NT2/D1 (cell line): ENCODE data around the gene IDS.

ENCODE experiments used
- DNase-seq: peaks from one replicate; pipeline ENCODE4 v3.0.0-alpha.2; 2011; ENCODE audit warnings: low read depth, low spot score
- H3K27me3 ChIP-seq: 2 replicates; pipeline ENCODE4 v1.6.0; 2011; ENCODE audit warnings: mild to moderate bottlenecking; ENCODE audit not compliant: insufficient read length, insufficient read depth
- H3K36me3 ChIP-seq: 2 replicates; pipeline ENCODE4 v1.6.1; 2011; ENCODE audit warnings: mild to moderate bottlenecking, low read length, mixed read lengths; ENCODE audit not compliant: insufficient read depth, insufficient read length
- H3K4me1 ChIP-seq: 2 replicates; pipeline ENCODE4 v1.5.1; 2011; ENCODE audit not compliant: insufficient read depth, insufficient read length
- H3K4me3 ChIP-seq: 2 replicates; pipeline ENCODE4 v1.5.1; 2011; ENCODE audit warnings: low read depth; ENCODE audit not compliant: insufficient read length
- H3K9ac ChIP-seq: 2 replicates; pipeline ENCODE4 v1.6.0; 2011; ENCODE audit warnings: low read depth; ENCODE audit not compliant: insufficient read length
- H3K9me3 ChIP-seq: 2 replicates; pipeline ENCODE4 v1.5.1; 2011; ENCODE audit warnings: mild to moderate bottlenecking, low read length; ENCODE audit not compliant: insufficient read depth
- SUZ12 ChIP-seq: IDR thresholded peaks from 2 replicates; pipeline ENCODE4 v1.6.1; 2011; ENCODE audit not compliant: insufficient read length, insufficient read depth; ENCODE audit errors: extremely low read depth
- YY1 ChIP-seq: IDR thresholded peaks from 2 replicates; pipeline ENCODE4 v1.6.1; 2011; ENCODE audit not compliant: insufficient read length, insufficient read depth
- ZNF274 ChIP-seq: IDR thresholded peaks from 2 replicates; pipeline ENCODE4 v1.6.1; 2011; ENCODE audit warnings: mild to moderate bottlenecking, low read depth, low read length

IDS gene

DNA sequence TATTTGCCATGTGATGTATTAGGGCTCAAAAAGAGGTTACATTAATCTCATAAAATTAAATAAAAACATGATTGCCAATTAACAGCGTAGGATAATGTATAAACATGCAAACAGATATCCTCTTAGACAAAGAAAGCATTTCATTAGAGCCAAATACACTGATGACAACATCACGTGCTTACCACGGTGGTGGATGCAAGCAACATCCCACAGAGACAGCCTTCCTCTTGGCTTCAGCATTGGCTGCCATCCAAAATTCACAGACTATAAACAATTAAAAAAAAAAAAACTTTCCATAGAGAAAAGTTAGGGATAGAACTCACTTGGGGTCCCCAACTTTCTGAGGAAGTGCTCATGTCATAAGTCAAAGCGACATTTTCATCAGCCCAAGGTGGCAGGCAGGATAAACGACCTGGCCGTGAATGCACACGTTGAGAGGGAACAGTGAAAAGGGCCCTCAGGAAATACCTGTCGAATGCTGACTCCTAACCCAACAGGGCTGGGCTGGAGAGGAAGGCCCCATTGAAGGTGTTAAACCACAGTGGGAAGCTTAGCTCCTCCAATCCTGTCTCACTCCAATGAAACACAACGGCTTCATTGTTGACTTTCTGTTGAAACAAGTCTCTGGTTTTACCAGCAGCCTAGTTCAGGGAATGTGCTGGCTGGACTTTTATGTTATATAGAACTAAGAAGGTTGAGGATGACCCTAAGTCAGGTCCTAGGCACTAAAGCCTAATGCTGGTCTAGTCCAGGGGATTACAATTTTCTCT lies 48.4 kb downstream of the IDS start:
- H3K9me3 ChIP-seq: no peaks in the 10 kb centered on the region
- no peak overlapping the region for H3K9ac ChIP-seq
- H3K4me1 ChIP-seq: no peaks in the 10 kb centered on the region
- TF ChIP-seq YY1 (no peak), SUZ12 (no peak), ZNF274 (no peak)
- H3K4me3 ChIP-seq: no peak overlapping the region
- no peaks in the 10 kb centered on the region for H3K27me3 ChIP-seq
- no peak for DNase-seq
- no peaks in the 10 kb centered on the region for H3K36me3 ChIP-seq

DNA sequence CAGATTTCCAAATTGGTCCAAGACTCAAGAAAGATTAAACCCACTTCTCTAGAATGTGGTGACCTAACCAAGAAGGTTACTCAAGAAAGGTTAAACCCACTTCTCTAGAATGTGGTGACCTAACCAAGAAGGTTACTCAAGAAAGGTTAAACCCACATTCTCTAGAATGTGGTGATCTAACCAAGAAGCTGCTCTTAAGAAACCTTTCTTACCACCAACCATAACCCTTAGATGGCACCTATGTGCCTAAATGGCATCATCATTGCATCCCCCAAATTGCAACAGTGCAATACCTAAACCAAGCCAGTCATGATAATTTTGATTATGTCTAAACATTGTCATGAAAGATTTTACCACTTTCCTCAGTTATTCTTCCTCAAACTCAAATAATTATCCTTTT lies 49.2 kb downstream of the IDS start:
- no peak for DNase-seq
- Histone ChIP-seq H3K4me3 (no peak overlapping the region), H3K27me3 (no peaks in the 10 kb centered on the region), H3K9me3 (no peaks in the 10 kb centered on the region), H3K9ac (no peak overlapping the region), H3K36me3 (no peaks in the 10 kb centered on the region), H3K4me1 (no peaks in the 10 kb centered on the region)
- TF ChIP-seq SUZ12 (no peak), YY1 (no peak), ZNF274 (no peak)

DNA sequence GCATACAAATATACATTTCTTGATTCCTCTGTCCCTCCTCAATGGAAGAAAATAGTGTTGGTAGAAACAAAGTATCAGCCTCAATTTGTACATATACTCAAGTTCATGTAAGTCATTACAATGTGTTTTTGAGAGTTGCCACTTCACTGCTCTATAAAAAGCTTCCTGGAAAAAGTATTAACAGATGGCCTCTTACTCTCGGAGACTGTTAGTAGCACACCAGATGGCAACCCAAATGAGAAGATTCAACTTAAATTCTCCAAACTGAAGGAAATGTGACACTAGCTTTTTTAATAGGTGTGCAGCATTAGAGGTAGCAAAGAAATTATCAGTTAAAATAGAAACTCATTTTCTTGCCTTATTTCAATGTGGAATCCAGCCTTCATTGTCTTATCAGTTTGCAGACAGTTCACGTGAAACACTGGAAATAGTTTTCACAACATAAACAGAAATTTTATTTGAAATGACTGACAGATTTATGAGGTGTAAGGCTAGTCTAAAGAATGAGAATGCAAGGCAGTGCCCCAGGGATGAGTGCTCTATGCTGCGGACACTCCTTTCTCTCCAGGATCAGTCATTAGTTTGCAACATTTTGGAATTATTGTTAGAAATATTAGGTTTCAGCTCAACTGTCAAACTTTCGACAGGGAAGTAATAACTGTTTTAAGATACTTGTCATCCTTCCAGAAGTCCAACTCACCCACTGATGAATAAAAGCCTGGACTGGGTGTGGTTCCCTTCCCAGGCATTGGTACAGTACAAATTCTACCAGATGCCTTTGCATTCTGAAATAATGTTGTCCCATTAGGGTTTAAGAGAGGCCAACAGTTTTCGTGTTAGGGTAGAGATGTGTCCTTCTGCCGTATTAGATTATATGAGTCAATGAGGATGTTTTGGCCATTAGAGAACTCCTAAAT lies 50.9 kb downstream of the IDS start:
- no peaks in the 10 kb centered on the region for H3K4me1 ChIP-seq
- no peaks in the 10 kb centered on the region for H3K36me3 ChIP-seq
- no peak overlapping the region for H3K4me3 ChIP-seq
- H3K27me3 ChIP-seq: no peaks in the 10 kb centered on the region
- no peak overlapping the region for H3K9ac ChIP-seq
- TF ChIP-seq YY1: no peak
- no peak for TF ChIP-seq SUZ12
- no peaks in the 10 kb centered on the region for H3K9me3 ChIP-seq
- no peak for DNase-seq

DNA sequence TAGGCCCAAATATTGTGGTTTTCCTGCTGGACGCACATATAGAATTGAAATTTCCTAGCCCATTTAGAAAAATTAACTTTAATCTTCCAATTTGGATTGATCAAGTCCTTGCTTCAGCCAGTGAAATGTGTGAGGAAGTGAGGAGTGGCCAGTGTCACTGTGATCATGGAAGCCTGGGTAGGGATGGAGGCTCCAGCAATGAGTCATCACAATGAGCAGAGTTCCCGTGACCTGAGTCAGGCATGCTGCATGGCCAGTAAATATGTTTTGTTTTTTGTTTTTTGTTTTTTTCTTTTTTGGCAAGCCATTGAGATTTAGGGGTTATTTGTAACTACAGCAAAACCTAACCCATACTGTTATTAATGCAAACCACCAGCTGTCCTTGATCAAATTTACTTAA lies 52.1 kb downstream of the IDS start:
- H3K36me3 ChIP-seq: no peaks in the 10 kb centered on the region
- DNase-seq: no peak

DNA sequence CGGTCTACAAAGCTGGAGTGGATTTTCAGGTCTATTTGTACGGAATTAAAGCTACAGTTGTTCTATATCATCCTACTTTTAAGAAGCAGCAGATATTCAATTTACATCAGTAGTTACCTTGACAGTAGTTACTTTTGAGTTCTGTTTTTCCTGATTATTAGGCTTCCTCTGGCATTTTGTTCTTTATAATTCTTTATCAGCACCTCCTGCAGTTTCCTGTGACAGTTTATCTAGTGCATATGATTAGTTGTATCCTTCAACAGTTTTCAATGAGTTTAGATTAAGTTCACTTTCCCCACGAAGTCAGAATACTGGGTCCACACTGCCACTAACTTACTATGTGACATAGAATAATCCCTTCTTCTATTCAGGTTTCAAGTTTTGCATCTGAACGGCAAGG lies 71.7 kb downstream of the IDS start:
- Histone ChIP-seq H3K9me3 (no peaks in the 10 kb centered on the region), H3K4me1 (no peaks in the 10 kb centered on the region), H3K36me3 (no peaks in the 10 kb centered on the region), H3K9ac (no peak overlapping the region), H3K27me3 (no peaks in the 10 kb centered on the region), H3K4me3 (no peak overlapping the region)
- no peak for TF ChIP-seq YY1
- no peak for TF ChIP-seq ZNF274
- no peak for TF ChIP-seq SUZ12
- no peak for DNase-seq

More for the DNA sequence above, 52.1 kb downstream of the IDS start:
- TF ChIP-seq SUZ12: no peak
- TF ChIP-seq YY1: no peak
- TF ChIP-seq ZNF274: no peak
- H3K9ac ChIP-seq: no peak overlapping the region
- no peaks in the 10 kb centered on the region for H3K27me3 ChIP-seq
- no peaks in the 10 kb centered on the region for H3K4me1 ChIP-seq
- H3K4me3 ChIP-seq: no peak overlapping the region
- H3K9me3 ChIP-seq: no peaks in the 10 kb centered on the region

DNA sequence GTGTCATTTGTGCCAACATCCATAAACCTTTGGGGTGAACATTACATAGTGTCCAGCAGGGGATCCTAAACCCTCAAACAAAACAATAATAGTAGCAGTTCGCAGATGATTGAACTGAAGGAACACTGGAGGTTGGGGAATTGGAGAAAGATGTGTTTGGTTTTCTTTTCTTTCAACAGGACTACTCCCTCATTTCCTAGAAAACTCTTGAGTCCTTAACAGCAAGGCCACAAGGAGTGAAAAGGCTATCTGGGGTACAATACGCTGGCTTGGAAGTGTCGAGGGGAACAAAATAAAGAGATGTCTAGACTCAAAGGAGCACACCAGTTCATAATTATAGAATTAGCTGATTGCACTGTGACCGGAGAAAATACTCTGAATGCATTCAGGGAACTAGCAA lies 72.1 kb downstream of the IDS start:
- H3K9ac ChIP-seq: no peak overlapping the region
- H3K9me3 ChIP-seq: no peaks in the 10 kb centered on the region
- DNase-seq: no peak
- H3K4me3 ChIP-seq: no peak overlapping the region
- H3K4me1 ChIP-seq: no peaks in the 10 kb centered on the region
- H3K36me3 ChIP-seq: no peaks in the 10 kb centered on the region
- no peaks in the 10 kb centered on the region for H3K27me3 ChIP-seq
- TF ChIP-seq YY1: no peak
- no peak for TF ChIP-seq ZNF274
- no peak for TF ChIP-seq SUZ12
